ENCODE measurements around the gene CNTROB.

DNA sequence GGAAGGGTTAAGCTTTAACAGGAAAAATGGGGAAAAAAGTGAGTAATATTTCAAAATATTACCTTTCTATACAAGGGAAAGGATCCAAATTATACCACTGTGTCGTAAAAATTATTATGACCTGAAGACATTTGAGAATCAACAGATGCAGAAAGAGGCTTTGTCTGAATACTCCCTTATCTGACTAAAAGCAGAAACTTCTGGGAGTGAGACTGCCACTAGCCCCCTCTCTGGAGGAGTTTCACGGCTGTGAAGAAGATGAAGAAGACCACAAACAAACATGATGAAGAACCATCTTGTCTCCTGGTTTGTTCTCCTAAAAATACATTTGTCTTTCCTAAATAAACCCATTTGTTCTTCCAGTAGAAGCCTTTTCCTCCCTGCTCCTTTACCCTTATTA lies 29.4 kb downstream of the CNTROB start:
- TF ChIP-seq, protein P1, sequence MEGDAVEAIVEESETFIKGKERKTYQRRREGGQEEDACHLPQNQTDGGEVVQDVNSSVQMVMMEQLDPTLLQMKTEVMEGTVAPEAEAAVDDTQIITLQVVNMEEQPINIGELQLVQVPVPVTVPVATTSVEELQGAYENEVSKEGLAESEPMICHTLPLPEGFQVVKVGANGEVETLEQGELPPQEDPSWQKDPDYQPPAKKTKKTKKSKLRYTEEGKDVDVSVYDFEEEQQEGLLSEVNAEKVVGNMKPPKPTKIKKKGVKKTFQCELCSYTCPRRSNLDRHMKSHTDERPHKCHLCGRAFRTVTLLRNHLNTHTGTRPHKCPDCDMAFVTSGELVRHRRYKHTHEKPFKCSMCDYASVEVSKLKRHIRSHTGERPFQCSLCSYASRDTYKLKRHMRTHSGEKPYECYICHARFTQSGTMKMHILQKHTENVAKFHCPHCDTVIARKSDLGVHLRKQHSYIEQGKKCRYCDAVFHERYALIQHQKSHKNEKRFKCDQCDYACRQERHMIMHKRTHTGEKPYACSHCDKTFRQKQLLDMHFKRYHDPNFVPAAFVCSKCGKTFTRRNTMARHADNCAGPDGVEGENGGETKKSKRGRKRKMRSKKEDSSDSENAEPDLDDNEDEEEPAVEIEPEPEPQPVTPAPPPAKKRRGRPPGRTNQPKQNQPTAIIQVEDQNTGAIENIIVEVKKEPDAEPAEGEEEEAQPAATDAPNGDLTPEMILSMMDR (IDR thresholded peaks at IDR 0.05): no peak
- TF ChIP-seq POLR2A (IDR thresholded peaks at IDR 0.05; ENCODE audit: low read length) (no peak), NR3C1 (IDR thresholded peaks at IDR 0.05) (no peak), HDAC2 (IDR thresholded peaks at IDR 0.05) (no peak), EP300 (IDR thresholded peaks at IDR 0.05) (no peak), BHLHE40 (IDR thresholded peaks at IDR 0.05; ENCODE audit: low read depth, low read length) (no peak), MAFK (IDR thresholded peaks at IDR 0.05; ENCODE audit: partially characterized antibody) (no peak), CEBPB (IDR thresholded peaks at IDR 0.05) (no peak), ZC3H11A (IDR thresholded peaks at IDR 0.05) (no peak), POLR2AphosphoS2 (conservative IDR thresholded peaks at IDR 0.05; ENCODE audit: low read length) (no peak), ZFP36 (IDR thresholded peaks at IDR 0.05; ENCODE audit: borderline replicate concordance, partially characterized antibody) (no peak)
- TF ChIP-seq, protein P2, sequence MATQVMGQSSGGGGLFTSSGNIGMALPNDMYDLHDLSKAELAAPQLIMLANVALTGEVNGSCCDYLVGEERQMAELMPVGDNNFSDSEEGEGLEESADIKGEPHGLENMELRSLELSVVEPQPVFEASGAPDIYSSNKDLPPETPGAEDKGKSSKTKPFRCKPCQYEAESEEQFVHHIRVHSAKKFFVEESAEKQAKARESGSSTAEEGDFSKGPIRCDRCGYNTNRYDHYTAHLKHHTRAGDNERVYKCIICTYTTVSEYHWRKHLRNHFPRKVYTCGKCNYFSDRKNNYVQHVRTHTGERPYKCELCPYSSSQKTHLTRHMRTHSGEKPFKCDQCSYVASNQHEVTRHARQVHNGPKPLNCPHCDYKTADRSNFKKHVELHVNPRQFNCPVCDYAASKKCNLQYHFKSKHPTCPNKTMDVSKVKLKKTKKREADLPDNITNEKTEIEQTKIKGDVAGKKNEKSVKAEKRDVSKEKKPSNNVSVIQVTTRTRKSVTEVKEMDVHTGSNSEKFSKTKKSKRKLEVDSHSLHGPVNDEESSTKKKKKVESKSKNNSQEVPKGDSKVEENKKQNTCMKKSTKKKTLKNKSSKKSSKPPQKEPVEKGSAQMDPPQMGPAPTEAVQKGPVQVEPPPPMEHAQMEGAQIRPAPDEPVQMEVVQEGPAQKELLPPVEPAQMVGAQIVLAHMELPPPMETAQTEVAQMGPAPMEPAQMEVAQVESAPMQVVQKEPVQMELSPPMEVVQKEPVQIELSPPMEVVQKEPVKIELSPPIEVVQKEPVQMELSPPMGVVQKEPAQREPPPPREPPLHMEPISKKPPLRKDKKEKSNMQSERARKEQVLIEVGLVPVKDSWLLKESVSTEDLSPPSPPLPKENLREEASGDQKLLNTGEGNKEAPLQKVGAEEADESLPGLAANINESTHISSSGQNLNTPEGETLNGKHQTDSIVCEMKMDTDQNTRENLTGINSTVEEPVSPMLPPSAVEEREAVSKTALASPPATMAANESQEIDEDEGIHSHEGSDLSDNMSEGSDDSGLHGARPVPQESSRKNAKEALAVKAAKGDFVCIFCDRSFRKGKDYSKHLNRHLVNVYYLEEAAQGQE (IDR thresholded peaks at IDR 0.05): no peak
- TF ChIP-seq, protein P3, sequence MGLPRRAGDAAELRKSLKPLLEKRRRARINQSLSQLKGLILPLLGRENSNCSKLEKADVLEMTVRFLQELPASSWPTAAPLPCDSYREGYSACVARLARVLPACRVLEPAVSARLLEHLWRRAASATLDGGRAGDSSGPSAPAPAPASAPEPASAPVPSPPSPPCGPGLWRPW (IDR thresholded peaks at IDR 0.05): no peak
